ENCODE results near the gene GAS2L1. TPM values are rescaled to one million over a fixed set of nuclear protein-coding genes. Genes with fewer than 3 reads are reported as not detected.

GAS2L1 gene
- total RNA-seq, 2 donors from 2014 or later: 19.4 to 28.0 TPM

DNA sequence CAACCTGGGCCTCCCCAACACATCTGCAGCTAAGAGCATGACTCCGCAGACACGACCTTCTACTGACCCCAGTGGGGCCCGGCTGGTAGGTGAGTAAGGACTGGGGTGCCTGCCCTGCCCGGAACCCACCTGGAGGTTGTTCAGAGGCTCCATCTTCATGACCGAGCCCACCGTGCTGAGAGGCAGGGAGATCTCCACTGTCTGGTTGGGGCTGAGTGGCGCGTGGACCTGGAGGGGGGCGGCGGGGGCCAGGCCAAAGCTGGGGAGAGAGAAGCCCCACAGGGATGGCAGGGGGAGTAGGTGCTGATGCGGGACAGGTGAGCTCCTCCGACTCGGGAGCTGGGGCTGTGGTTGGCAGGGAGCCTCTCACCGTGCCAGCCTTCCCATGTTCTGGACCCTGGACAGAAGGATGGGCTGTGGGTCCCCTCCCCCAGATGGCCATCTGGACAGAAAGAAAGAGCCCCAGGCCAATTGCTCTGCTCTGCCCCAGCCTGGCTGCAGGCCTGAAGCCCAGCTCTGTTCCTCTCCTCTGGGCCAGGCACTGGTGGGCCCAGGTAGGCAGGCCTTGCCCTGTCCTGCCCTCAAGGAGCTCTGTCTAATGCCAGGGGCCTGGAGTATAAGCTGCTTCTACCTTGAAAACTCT lies 25.3 kb downstream of the GAS2L1 start:
- no peak for TF ChIP-seq CTCF (IDR thresholded peaks at IDR 0.05)
- Histone ChIP-seq H3K27ac (no peak overlapping the region), H3K4me3 (no peak overlapping the region), H3K9me3 (no peaks in the 10 kb centered on the region), H3K27me3 (no peaks in the 10 kb centered on the region), H3K36me3 (peaks cover 68% of the 10 kb centered on the region), H3K4me1 (no peaks in the 10 kb centered on the region)
- no peak for DNase-seq (ENCODE audit: low spot score)

DNA sequence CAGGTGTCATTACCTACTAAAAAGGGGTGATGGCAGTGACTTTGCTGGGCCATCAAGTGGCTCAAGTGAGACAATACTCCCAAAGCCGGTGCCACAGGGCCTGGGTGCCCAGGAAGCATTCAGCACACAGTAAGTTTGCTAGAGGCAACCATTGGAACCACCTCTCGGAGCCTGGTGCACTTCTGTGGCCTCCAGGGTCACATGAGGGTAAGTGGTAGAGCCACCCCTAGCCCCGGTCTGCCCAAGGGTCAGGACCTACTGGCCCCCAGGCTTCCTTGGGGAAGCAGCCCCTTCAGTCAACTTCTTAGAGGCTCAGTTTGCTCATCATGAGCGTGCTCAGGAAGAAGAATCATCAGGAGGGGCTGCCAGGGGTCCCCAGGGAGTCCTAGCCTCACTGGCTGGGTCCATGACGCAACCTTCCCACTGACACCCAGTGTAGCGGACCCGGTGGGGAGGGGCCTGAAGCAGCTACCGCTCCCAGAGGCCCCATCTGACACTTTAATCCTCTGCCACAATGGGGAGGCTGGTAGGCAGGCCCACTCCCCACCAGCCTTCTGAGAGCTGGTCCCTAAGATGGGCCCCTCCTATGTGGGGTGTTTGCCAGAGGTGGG lies 26.5 kb downstream of the GAS2L1 start:
- Histone ChIP-seq H3K36me3 (peaks cover 66% of the 10 kb centered on the region), H3K4me3 (no peak overlapping the region), H3K27me3 (no peaks in the 10 kb centered on the region), H3K9me3 (no peaks in the 10 kb centered on the region), H3K4me1 (no peaks in the 10 kb centered on the region), H3K27ac (no peak overlapping the region)
- no peak for DNase-seq (ENCODE audit: low spot score)
- no peak for TF ChIP-seq CTCF (IDR thresholded peaks at IDR 0.05)

- DNase-seq (ENCODE audit: low spot score): no peak
- peaks cover 66% of the 10 kb centered on the region for H3K36me3 ChIP-seq
Observed at GRCh38 chr22:29334148-29334547, 27.7 kb downstream of the GAS2L1 start.

DNA sequence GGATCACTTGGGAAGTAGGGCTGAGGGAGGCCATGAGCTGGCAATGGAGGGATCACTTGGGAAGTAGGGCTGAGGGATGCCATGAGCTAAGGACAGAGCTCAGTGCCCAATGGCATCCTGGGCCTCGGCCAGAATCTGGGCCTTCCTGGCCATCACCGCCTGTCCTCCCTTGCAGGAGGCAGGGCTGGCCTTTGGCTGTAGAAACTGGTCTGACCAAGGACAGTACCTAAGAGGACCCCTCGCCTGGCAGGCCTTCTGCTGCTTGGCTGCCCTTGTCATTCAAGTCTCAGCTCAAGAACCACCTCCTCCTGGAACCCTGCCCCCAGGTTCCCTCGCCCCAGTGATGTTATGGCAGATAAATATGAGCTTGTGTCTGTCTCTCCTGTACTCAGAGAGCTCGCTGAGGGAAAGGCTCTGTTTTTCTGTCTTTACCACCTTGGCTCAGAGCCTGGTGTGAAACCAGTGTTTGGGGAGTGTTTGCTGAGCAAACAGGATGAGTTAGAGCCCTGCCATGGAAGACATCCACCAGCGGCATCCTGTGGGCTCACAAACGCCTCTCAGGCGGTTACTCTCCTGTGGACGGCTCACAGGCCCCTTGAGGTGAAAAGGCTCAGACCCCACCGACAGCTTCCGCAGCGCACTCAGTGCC lies 28.4 kb downstream of the GAS2L1 start:
- Histone ChIP-seq H3K36me3 (peaks cover 66% of the 10 kb centered on the region), H3K27me3 (no peaks in the 10 kb centered on the region), H3K4me3 (no peak overlapping the region), H3K9me3 (no peaks in the 10 kb centered on the region), H3K4me1 (no peaks in the 10 kb centered on the region), H3K27ac (no peak overlapping the region)
- no peak for TF ChIP-seq CTCF (IDR thresholded peaks at IDR 0.05)
- DNase-seq (ENCODE audit: low spot score): no peak

More at GRCh38 chr22:29334148-29334547, 27.7 kb downstream of the GAS2L1 start:
- no peaks in the 10 kb centered on the region for H3K27me3 ChIP-seq
- no peaks in the 10 kb centered on the region for H3K9me3 ChIP-seq
- no peak for TF ChIP-seq CTCF (IDR thresholded peaks at IDR 0.05)
- no peak overlapping the region for H3K27ac ChIP-seq
- no peak overlapping the region for H3K4me3 ChIP-seq
- no peaks in the 10 kb centered on the region for H3K4me1 ChIP-seq

DNA sequence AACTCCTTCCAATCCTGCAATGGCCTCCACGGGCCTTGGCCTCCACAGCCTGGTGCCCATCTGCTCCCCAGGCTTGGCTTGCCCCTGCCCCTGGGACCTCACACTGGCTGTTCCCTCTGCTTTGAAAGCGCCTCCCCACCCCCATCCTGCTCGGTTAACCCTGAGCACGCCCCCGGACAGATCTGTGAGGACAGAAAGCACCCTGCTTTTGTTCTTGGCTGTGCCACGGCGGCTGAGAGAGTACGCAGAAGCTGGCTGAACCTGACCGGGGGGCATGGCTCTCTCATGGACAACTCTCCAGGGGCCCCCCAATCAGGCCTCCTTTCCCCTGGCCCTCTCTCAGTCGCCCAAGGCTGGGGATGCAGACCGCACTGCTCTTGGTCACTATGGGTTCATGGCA lies 29.2 kb downstream of the GAS2L1 start:
- no peak for TF ChIP-seq CTCF (IDR thresholded peaks at IDR 0.05)
- H3K27ac ChIP-seq: no peak overlapping the region

More for the DNA sequence above, 29.2 kb downstream of the GAS2L1 start:
- no peaks in the 10 kb centered on the region for H3K9me3 ChIP-seq
- peaks cover 66% of the 10 kb centered on the region for H3K36me3 ChIP-seq
- no peak overlapping the region for H3K4me3 ChIP-seq
- DNase-seq (ENCODE audit: low spot score): no peak
- H3K27me3 ChIP-seq: no peaks in the 10 kb centered on the region
- H3K4me1 ChIP-seq: no peaks in the 10 kb centered on the region

All from right atrium auricular region (tissue), 2 donors.